ENCODE data around the gene EYA2. TPM values are rescaled to one million over a fixed set of nuclear protein-coding genes. Genes with fewer than 3 reads are reported as not detected.

Gene EYA2
- total and polyA plus RNA-seq, 4 donors = 1.2 to 10.9 (median 6.7) TPM

DNA sequence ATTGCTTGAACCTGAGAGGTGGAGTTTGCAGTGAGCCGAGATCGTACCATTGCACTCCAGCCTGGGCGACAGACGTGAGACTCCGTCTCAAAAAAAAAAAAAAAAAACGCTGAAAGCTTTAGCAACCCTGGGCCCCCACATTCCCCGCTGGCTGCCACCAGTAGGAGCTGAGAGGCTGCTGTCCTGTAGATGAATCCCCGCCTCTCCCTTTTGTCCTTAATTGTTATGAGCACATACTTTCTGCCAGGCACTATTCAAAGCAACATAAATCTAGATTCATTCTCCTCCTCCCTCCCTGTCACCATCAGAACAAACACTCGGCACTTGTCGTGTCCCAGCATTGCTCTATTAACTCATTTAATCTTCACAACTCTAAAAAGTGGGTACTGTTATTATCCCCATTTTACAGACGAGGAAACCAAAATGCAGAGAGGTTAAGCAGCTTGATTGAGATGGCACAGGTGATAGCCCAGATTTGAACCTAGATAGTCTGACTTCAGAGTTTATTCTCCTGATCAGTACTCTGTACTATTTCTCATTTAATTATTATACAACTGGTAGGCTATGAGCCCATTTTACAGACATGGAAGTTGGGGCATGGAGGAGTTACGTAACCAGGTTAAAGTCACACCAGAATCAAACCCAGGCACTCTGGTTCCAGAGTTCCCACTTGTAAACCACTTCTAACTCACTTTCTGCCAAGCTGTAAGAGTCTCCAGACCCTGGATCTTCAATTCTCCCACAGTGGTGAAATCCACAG is 97.4 kb downstream of the EYA2 start:
- intact Hi-C loops (cut with DNase I) = no loop called here
- ATAC-seq (ENCODE audit: low FRiP score) = no peak
- WGBS, 2 donors = 70 to 73% methylated on average over 8 to 12 of the region's 12 CpGs

GRCh38 chr20:46992640-46993035 is 98.0 kb downstream of the EYA2 start:
- no peak for DNase-seq
- intact Hi-C loops (cut with DNase I) = no loop called here
- Histone ChIP-seq H3K36me3 (ENCODE audit: control insufficient read depth in 1 of 2, insufficient read depth in 2 of 2, low read length in 1 of 2) (no peaks in the 10 kb centered on the region), H3K4me3 (ENCODE audit: low read length in 2 of 2) (no peak overlapping the region), H3K4me1 (ENCODE audit: control insufficient read depth in 1 of 2, insufficient read depth in 2 of 2, low read length in 2 of 2) (no peaks in the 10 kb centered on the region), H3K27me3 (ENCODE audit: control insufficient read depth in 1 of 2, insufficient read depth in 2 of 2, low read length in 1 of 2) (no peaks in the 10 kb centered on the region), H3K9me3 (ENCODE audit: control insufficient read depth, low read length) (no peaks in the 10 kb centered on the region), H3K27ac (ENCODE audit: low read depth in 1 of 2, low read length in 2 of 2) (no peak overlapping the region)
- 88 to 93% methylated on average over 2 of the region's 2 CpGs for WGBS, 2 donors
- no peak for ATAC-seq (ENCODE audit: low FRiP score)

More for the DNA sequence above, 97.4 kb downstream of the EYA2 start:
- no peaks in the 10 kb centered on the region for H3K9me3 ChIP-seq (ENCODE audit: control insufficient read depth, low read length)
- H3K27me3 ChIP-seq (ENCODE audit: control insufficient read depth in 1 of 2, insufficient read depth in 2 of 2, low read length in 1 of 2) = no peaks in the 10 kb centered on the region
- no peak overlapping the region for H3K4me3 ChIP-seq (ENCODE audit: low read length in 2 of 2)
- no peaks in the 10 kb centered on the region for H3K4me1 ChIP-seq (ENCODE audit: control insufficient read depth in 1 of 2, insufficient read depth in 2 of 2, low read length in 2 of 2)
- H3K27ac ChIP-seq (ENCODE audit: low read depth in 1 of 2, low read length in 2 of 2) = no peak overlapping the region
- DNase-seq = no peak
- H3K36me3 ChIP-seq (ENCODE audit: control insufficient read depth in 1 of 2, insufficient read depth in 2 of 2, low read length in 1 of 2) = no peaks in the 10 kb centered on the region

- Histone ChIP-seq H3K36me3 (ENCODE audit: control insufficient read depth in 1 of 2, insufficient read depth in 2 of 2, low read length in 1 of 2) (no peaks in the 10 kb centered on the region), H3K27ac (ENCODE audit: low read depth in 1 of 2, low read length in 2 of 2) (no peak overlapping the region), H3K4me1 (ENCODE audit: control insufficient read depth in 1 of 2, insufficient read depth in 2 of 2, low read length in 2 of 2) (no peaks in the 10 kb centered on the region), H3K9me3 (ENCODE audit: control insufficient read depth, low read length) (no peaks in the 10 kb centered on the region), H3K4me3 (ENCODE audit: low read length in 2 of 2) (no peak overlapping the region), H3K27me3 (ENCODE audit: control insufficient read depth in 1 of 2, insufficient read depth in 2 of 2, low read length in 1 of 2) (no peaks in the 10 kb centered on the region)
- DNase-seq (no peak), ATAC-seq (ENCODE audit: low FRiP score) (no peak)
- WGBS, 2 donors = 66 to 71% methylated on average over 4 of the region's 4 CpGs
- intact Hi-C loops (cut with DNase I) = no loop called here
These were observed 98.9 kb downstream of the EYA2 start for GRCh38 chr20:46993465-46994095.

- WGBS, 2 donors = 60 to 62% methylated on average over 5 of the region's 5 CpGs
- intact Hi-C loops (cut with DNase I) = no loop called here
- Histone ChIP-seq H3K4me1 (ENCODE audit: control insufficient read depth in 1 of 2, insufficient read depth in 2 of 2, low read length in 2 of 2) (no peaks in the 10 kb centered on the region), H3K4me3 (ENCODE audit: low read length in 2 of 2) (no peak overlapping the region), H3K36me3 (ENCODE audit: control insufficient read depth in 1 of 2, insufficient read depth in 2 of 2, low read length in 1 of 2) (no peaks in the 10 kb centered on the region), H3K27me3 (ENCODE audit: control insufficient read depth in 1 of 2, insufficient read depth in 2 of 2, low read length in 1 of 2) (no peaks in the 10 kb centered on the region), H3K9me3 (ENCODE audit: control insufficient read depth, low read length) (no peaks in the 10 kb centered on the region), H3K27ac (ENCODE audit: low read depth in 1 of 2, low read length in 2 of 2) (no peak overlapping the region)
- ATAC-seq (ENCODE audit: low FRiP score) = no peak
- DNase-seq = no peak
These were observed 99.7 kb downstream of the EYA2 start for GRCh38 chr20:46994341-46994740.

- Histone ChIP-seq H3K27me3 (ENCODE audit: control insufficient read depth in 1 of 2, insufficient read depth in 2 of 2, low read length in 1 of 2) (no peaks in the 10 kb centered on the region), H3K36me3 (ENCODE audit: control insufficient read depth in 1 of 2, insufficient read depth in 2 of 2, low read length in 1 of 2) (no peaks in the 10 kb centered on the region), H3K4me1 (ENCODE audit: control insufficient read depth in 1 of 2, insufficient read depth in 2 of 2, low read length in 2 of 2) (no peaks in the 10 kb centered on the region), H3K9me3 (ENCODE audit: control insufficient read depth, low read length) (no peaks in the 10 kb centered on the region), H3K27ac (ENCODE audit: low read depth in 1 of 2, low read length in 2 of 2) (no peak overlapping the region), H3K4me3 (ENCODE audit: low read length in 2 of 2) (no peak overlapping the region)
- WGBS, 2 donors = 50% methylated on average over 5 of the region's 5 CpGs
- DNase-seq = no peak
- intact Hi-C loops (cut with DNase I) = no loop called here
- no peak for ATAC-seq (ENCODE audit: low FRiP score)
These were observed 101.0 kb downstream of the EYA2 start for GRCh38 chr20:46995561-46996142.

GRCh38 chr20:46997187-46997586 is 102.5 kb downstream of the EYA2 start:
- Histone ChIP-seq H3K4me1 (ENCODE audit: control insufficient read depth in 1 of 2, insufficient read depth in 2 of 2, low read length in 2 of 2) (no peaks in the 10 kb centered on the region), H3K27ac (ENCODE audit: low read depth in 1 of 2, low read length in 2 of 2) (no peak overlapping the region), H3K9me3 (ENCODE audit: control insufficient read depth, low read length) (no peaks in the 10 kb centered on the region), H3K27me3 (ENCODE audit: control insufficient read depth in 1 of 2, insufficient read depth in 2 of 2, low read length in 1 of 2) (no peaks in the 10 kb centered on the region), H3K4me3 (ENCODE audit: low read length in 2 of 2) (no peak overlapping the region), H3K36me3 (ENCODE audit: control insufficient read depth in 1 of 2, insufficient read depth in 2 of 2, low read length in 1 of 2) (no peaks in the 10 kb centered on the region)
- DNase-seq = no peak
- intact Hi-C loops (cut with DNase I) = no loop called here
- WGBS, 2 donors = 70 to 72% methylated on average over 2 of the region's 2 CpGs
- no peak for ATAC-seq (ENCODE audit: low FRiP score)

GRCh38 chr20:46998477-46999240 is 104.0 kb downstream of the EYA2 start:
- intact Hi-C loops (cut with DNase I) = no loop called here
- Histone ChIP-seq H3K27me3 (ENCODE audit: control insufficient read depth in 1 of 2, insufficient read depth in 2 of 2, low read length in 1 of 2) (no peaks in the 10 kb centered on the region), H3K27ac (ENCODE audit: low read depth in 1 of 2, low read length in 2 of 2) (no peak overlapping the region), H3K9me3 (ENCODE audit: control insufficient read depth, low read length) (no peaks in the 10 kb centered on the region), H3K4me3 (ENCODE audit: low read length in 2 of 2) (no peak overlapping the region), H3K4me1 (ENCODE audit: control insufficient read depth in 1 of 2, insufficient read depth in 2 of 2, low read length in 2 of 2) (no peaks in the 10 kb centered on the region), H3K36me3 (ENCODE audit: control insufficient read depth in 1 of 2, insufficient read depth in 2 of 2, low read length in 1 of 2) (no peaks in the 10 kb centered on the region)
- WGBS, 2 donors = 36 to 37% methylated on average over 6 of the region's 6 CpGs
- ATAC-seq (ENCODE audit: low FRiP score) (no peak), DNase-seq (no peak)

- no peak overlapping the region for H3K27ac ChIP-seq (ENCODE audit: low read depth in 1 of 2, low read length in 2 of 2)
- no peaks in the 10 kb centered on the region for H3K4me1 ChIP-seq (ENCODE audit: control insufficient read depth in 1 of 2, insufficient read depth in 2 of 2, low read length in 2 of 2)
- H3K27me3 ChIP-seq (ENCODE audit: control insufficient read depth in 1 of 2, insufficient read depth in 2 of 2, low read length in 1 of 2) = no peaks in the 10 kb centered on the region
- no peak for DNase-seq
- intact Hi-C loops (cut with DNase I) = no loop called here
- no peaks in the 10 kb centered on the region for H3K9me3 ChIP-seq (ENCODE audit: control insufficient read depth, low read length)
- H3K4me3 ChIP-seq (ENCODE audit: low read length in 2 of 2) = no peak overlapping the region
- no peaks in the 10 kb centered on the region for H3K36me3 ChIP-seq (ENCODE audit: control insufficient read depth in 1 of 2, insufficient read depth in 2 of 2, low read length in 1 of 2)
- 82 to 84% methylated on average over 11 of the region's 11 CpGs for WGBS, 2 donors
- no peak for ATAC-seq (ENCODE audit: low FRiP score)
These were observed 105.3 kb downstream of the EYA2 start for GRCh38 chr20:46999801-47000465.

All from aorta (tissue), 5 donors.